Panc1 (cell line): Measurements from ENCODE around the gene CACUL1.

Source experiments
- CTCF ChIP-seq: fragments of 450-650 bp; IDR thresholded peaks from 2 replicates; pipeline ENCODE4 v1.5.1; 2017; ENCODE audit warnings: mild to moderate bottlenecking
- POLR2AphosphoS5 ChIP-seq: IDR thresholded peaks from 2 replicates; pipeline ENCODE4 v1.6.1; 2012; ENCODE audit warnings: mild to moderate bottlenecking, low read depth, low read length, moderate library complexity
- REST ChIP-seq, 2 experiments: IDR thresholded peaks; 2 replicates each; pipeline ENCODE4 v1.6.1; 2011 to 2012; ENCODE audit warnings: low read depth in 2 of 2, control low read depth in 1 of 2, low read length in 1 of 2, mild to moderate bottlenecking in 1 of 2, moderate library complexity in 1 of 2; ENCODE audit not compliant: insufficient read depth in 1 of 2
- SIN3A ChIP-seq: IDR thresholded peaks from 2 replicates; pipeline ENCODE4 v1.6.1; 2012; ENCODE audit warnings: low read depth, mild to moderate bottlenecking, low read length, moderate library complexity, borderline replicate concordance; ENCODE audit not compliant: insufficient read depth
- TCF7L2 ChIP-seq: IDR thresholded peaks from 2 replicates; pipeline ENCODE4 v1.6.1; 2011; ENCODE audit warnings: mild to moderate bottlenecking, low read depth, low read length, inconsistent platforms

- TF ChIP-seq CTCF (no peak), POLR2AphosphoS5 (no peak), SIN3A (no peak), TCF7L2 (no peak), REST (IDR thresholded peaks at IDR 0.05; ENCODE audit: insufficient read depth in 1 of 2, low read depth in 2 of 2, low read length in 1 of 2) (no peak)
Measured at GRCh38 chr10:118635674-118636402, 118.9 kb downstream of the CACUL1 start.
